Gastroesophageal sphincter (tissue), 3 donors: ENCODE measurements around the gene GAST.

Experiments used
- POLR2A ChIP-seq, 2 donors: fragments of 450-650 bp; IDR thresholded peaks; one replicate each; pipeline ENCODE4 v1.6.1; 2017; ENCODE audit warnings: antibody characterized with exemption in 2 of 2, mild to moderate bottlenecking in 2 of 2, moderate library complexity in 1 of 2
- TF ChIP-seq, protein P1 (sequence below), 4 experiments: fragments of 200-600 bp in 2 of 4; fragments of 450-650 bp in 2 of 4; sonication (generic) in 1 of 4; IDR thresholded peaks; one replicate each; pipeline ENCODE4 v1.5.1; 2017 to 2019; ENCODE audit warnings: antibody characterized with exemption in 4 of 4, mild to moderate bottlenecking in 2 of 4, moderate library complexity in 2 of 4

DNA sequence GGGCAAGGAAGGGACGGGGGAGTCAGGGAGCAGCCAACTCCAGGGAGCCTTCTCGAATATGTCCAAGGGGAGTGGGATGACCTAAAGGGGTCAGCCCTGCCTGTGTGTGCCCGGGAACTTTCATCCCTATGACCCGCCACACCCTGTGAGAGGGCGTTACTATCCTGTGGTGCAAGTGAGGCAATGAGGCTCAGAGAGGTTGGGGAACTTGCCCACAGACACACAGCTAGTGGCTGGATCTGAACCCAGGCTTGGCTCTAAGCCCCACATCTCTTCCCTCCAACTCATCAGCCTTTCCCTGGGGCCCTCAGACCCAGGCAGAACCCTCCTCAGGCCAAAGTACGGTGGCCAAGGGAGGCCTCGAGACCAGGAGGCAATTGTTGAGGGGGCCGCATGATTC lies 51.2 kb downstream of the GAST start:
- no peak for TF ChIP-seq POLR2A (IDR thresholded peaks at IDR 0.05)
- TF ChIP-seq, protein P1, sequence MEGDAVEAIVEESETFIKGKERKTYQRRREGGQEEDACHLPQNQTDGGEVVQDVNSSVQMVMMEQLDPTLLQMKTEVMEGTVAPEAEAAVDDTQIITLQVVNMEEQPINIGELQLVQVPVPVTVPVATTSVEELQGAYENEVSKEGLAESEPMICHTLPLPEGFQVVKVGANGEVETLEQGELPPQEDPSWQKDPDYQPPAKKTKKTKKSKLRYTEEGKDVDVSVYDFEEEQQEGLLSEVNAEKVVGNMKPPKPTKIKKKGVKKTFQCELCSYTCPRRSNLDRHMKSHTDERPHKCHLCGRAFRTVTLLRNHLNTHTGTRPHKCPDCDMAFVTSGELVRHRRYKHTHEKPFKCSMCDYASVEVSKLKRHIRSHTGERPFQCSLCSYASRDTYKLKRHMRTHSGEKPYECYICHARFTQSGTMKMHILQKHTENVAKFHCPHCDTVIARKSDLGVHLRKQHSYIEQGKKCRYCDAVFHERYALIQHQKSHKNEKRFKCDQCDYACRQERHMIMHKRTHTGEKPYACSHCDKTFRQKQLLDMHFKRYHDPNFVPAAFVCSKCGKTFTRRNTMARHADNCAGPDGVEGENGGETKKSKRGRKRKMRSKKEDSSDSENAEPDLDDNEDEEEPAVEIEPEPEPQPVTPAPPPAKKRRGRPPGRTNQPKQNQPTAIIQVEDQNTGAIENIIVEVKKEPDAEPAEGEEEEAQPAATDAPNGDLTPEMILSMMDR (IDR thresholded peaks at IDR 0.05): no peak
